HG03045 (cell line): Measurements from ENCODE around the gene SHROOM2.

ENCODE experiments used
- ATAC-seq: cut with Tn5 transposase; IDR thresholded peaks from one replicate; pipeline ENCODE4 v1.9.1; 2021; ENCODE audit warnings: mild to moderate bottlenecking, moderate library complexity; ENCODE audit not compliant: unreplicated experiment

SHROOM2 gene

GRCh38 chrX:9935436-9935835 is 149.2 kb downstream of the SHROOM2 start:
- ATAC-seq = no peak

DNA sequence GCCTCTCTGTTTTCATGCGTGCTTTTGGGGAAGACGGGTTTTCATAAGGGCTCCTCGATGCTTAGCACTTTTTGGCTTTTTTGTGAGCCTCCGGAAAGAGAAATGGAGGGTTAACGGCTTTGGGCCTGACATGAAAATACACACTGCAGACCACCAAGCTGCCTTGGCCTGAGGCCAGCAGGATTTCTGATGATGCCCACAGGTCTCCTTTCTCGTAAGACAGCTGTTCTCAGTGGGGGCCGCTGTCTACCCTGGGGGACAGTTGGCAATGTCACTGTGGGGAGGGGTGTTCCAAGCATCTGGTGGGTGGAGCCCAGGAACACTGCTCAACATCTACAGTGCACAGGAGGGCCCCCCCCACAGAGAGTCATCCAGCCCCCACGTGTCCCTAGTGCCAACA is 151.5 kb downstream of the SHROOM2 start:
- no peak for ATAC-seq

DNA sequence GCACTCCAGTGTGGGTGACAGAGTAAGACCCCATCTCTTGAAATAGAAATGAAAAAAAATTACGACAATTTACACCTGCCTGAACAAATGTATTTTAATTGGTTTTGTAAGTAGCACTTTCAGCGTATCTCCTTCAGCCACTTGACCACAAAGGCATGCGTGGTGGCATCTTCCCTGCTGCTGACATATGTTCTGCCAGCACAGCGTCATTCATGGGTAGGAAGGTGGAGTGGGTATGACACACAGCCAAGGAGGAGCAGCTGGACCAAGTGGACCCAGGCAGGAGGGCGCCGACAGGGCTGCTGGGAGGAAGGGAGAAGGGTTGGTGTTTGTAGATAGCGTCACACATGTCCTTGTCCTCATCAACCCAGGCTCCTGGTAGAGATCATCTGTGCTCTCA is 152.3 kb downstream of the SHROOM2 start:
- no peak for ATAC-seq

DNA sequence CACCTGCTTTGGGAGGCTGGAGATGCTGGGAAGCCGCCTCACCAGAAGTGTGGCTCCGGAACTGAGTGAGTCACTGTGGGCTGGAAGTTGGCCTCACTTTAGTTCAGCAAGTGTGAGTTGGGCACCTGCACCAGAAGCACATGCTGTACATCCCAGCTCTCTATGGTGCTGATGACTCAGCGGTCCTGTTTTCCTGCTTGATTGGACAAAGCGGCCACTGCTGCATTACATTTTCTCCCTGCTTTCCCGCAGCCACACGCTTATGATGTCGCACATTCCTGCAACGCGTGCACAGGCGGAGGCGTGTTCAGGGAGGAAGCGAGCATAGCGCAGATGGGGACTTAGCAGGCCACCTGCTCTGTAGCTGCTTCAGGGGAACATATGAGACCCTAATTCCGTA is 154.2 kb downstream of the SHROOM2 start:
- ATAC-seq = no peak

DNA sequence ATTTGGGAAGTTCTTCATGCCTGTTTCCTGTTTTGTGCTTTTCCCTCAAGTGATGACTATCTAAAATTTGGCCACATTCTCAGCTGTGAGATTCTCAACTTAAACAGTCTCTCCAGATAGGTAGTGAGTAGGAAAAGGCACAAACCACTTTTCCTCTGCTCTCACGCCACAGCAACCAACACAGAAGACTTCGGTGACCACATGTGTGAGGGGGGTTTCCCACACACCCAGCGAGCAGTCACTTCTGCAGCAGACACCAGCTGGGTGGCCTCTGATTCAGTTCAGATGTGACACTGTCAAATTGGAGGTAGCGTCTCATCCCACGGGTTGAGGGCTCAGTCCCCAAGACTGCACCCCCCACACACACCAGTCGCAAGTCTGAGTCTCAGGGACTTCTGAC is 155.9 kb downstream of the SHROOM2 start:
- peak; percentile 77 for ATAC-seq

GRCh38 chrX:9943420-9943819 is 157.2 kb downstream of the SHROOM2 start:
- no peak for ATAC-seq

DNA sequence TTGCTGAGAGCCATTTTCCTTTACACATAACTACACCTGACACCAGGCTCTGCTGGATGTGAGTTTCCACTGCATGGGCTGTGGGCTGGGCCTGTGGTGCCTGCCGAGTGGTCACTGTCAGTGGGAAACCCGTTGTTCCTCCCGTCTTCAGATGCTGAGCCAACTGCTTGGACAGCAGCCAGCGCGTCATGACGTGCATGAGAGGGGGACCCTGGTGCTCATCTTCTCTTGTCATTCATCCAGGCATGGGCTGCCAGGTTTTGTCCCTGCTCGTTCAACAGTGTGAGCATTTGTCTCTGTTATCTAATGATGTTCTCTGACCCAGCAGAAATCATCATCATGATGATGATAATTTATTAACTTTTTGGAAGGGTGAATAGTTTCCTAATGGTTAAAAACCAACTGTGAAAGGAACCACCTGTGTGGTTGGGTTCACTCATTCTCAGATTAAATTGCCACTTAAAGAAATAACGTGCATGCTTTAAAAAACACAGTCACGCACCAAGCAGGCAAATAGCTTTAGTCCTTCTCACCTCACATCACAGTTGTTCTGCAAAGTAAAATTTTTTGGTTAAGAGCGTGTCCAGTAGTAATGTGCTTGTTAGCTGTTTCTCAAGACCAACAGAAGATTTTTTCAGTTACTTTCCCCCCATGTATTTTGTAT is 161.0 kb downstream of the SHROOM2 start:
- ATAC-seq = no peak

DNA sequence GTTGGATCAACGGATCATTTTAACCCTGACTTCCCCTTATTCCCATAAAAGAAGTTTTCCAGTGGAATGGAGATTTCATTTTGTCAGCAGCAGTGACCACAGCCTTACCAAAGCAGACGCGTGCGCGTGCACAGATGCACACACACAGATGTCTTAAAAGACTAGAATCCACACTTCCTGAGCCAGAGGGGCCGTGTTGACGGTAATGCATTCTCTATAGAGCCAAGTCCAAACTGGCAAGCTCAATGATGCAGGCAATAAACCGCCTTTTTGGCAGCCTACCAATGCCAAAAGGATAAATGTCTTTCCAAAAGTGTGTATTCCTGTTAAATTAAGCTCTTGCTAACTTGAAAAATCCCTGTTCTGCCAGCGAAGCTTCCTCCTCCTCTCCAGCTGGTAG is 162.2 kb downstream of the SHROOM2 start:
- ATAC-seq = no peak

GRCh38 chrX:9952300-9952699 is 166.1 kb downstream of the SHROOM2 start:
- no peak for ATAC-seq

DNA sequence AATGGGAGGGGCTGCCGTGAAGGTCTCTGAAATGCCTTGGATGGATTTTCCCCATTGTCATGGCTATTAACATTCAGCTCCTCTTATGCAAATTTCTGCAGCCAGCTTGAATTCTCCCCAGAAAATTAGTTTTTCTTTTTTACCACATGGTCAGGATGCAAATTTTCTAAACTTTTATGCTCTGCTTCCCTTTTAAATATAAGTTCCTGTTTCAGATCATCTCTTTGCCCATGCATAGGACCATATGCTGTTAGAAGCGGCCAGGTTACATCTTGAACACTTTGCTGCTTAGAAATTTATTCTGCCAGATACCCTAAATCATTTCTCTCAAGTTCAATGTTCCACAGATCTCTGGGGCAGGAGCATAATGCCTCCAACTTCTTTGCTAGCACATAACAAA is 167.2 kb downstream of the SHROOM2 start:
- ATAC-seq = no peak

GRCh38 chrX:9955506-9955905 is 169.3 kb downstream of the SHROOM2 start:
- no peak for ATAC-seq

DNA sequence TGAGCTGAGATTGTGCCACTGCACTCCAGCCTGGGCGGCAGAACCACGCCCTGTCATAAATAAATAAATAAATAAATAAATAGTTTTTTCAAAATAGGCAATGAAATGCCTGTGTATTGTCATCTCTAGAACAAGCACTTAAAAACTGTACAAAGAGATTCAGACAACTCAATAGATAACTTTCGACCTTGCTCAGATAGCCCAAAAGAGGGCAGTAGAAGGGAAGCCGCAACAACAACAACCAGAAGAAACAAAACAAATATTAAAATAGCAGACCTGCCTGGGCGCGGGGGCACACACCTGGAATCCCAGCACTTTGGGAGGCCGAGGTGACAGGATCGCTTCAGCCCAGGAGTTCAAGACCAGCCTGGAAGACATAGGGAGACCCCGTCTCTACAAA is 171.5 kb downstream of the SHROOM2 start:
- no peak for ATAC-seq

GRCh38 chrX:9958183-9958582 is 172.0 kb downstream of the SHROOM2 start:
- no peak for ATAC-seq

DNA sequence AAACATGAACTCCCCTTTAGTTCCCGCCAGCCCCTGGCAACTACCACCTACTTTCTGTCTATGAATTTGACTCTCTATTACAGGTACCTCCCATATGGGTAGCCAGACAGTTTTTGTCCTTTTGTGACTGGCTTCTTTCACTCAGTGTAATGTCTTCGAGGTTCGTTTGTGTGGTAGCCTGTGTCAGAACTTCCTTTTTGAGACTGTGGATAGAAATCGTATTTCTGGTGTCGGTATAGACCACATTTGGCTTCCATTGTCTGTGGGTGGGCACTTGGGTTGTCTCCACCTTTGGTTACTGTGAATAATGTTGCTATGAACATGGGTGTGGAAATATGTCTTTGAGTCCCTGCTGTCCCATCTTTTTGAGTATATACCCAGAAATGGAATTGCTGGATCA is 175.5 kb downstream of the SHROOM2 start:
- no peak for ATAC-seq

DNA sequence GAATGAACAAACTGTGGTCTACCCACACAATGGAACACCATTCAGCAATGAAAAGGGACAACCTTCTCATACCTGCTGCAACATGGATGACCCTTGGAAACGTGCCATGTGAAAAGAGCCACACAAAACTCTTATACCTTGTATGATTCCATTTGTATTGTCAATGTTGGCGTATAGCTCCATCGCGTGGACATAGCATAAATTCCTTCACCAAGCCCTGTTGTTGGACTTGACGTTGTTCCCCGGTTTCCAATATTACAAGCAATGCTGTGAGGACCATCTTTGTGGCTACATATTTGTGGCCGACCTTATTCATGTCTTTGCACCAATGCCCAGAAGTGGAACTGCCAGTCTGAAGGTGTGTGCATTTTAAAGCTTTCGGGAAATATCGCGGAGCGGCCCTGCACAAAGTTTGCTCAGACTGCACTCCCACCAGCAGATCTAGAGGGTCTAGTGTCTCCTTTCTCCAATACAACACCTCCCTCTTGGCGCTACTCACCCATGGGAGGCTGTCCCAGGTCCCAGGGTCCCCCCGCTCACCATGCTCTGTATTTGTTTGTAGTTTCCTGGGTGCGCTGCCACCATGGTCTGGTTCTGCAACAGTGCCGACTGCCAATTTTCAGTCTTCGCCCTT is 180.7 kb downstream of the SHROOM2 start, which contains the start of gene CLDN34:
Gene CLDN34 (plus strand): TSS at position 584 of the 634 bp plus-strand sequence. CDS start 0 bp downstream, at position 584.
- ATAC-seq = no peak

- no peak for ATAC-seq
Measured at GRCh38 chrX:9977635-9978034, 191.4 kb downstream of the SHROOM2 start.

- ATAC-seq = no peak
Measured at GRCh38 chrX:9980401-9980800, 194.2 kb downstream of the SHROOM2 start.

DNA sequence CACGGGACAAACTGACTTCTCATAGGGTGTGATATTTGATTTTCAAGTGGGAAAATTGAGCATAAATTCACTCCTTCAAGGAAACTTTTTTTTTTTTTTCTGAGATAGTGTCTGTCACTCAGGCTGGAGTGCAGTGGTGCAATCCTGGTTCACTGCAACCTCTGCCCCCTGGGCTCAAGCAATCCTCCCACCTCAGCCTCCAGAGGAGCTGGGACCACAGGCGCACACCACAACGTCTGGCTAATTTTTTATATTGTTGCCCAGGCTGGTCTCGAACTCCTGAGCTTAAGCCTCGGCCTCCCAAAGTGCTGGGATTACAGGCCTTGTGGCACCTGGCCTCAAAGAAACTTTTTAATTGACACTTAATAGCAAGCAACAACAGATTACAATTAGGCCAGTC is 194.7 kb downstream of the SHROOM2 start:
- no peak for ATAC-seq

DNA sequence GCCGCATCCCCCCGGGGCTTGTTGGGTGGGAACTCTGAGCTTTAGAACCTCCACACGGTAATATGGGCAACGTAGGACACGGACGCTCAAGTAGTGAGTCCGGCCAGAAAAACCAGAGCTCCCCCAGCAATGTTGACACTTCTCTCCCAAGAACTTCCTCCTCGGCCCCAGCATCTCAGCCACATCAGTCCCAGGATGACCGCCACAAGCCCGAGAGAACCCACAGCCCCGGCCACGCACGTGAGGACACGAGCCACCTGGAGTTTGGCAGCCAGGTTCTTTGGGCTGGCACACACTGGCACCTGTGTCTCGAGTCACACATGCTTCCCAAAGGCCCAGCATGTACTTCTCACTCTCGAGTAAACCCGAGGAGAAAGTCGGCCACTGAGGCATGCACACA is 197.2 kb downstream of the SHROOM2 start:
- ATAC-seq = no peak

DNA sequence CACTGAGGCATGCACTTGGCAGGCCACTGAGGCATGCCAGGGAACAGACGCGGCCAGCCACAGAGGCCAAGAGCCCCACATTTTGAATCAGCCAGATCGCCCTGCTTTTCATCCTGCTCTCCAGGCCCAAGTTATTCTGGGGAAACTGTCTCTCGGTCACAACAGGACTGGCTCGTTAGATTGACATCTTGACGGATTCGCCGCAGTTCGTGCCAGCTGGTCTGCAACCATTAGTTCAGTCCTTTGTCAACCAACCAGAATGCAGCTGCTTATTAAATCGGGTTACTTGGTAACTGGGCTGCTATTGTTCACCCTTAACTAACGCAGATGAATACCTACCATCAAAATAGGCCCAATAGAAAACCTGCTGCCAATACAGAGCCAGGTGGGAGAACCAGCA is 197.6 kb downstream of the SHROOM2 start:
- no peak for ATAC-seq

DNA sequence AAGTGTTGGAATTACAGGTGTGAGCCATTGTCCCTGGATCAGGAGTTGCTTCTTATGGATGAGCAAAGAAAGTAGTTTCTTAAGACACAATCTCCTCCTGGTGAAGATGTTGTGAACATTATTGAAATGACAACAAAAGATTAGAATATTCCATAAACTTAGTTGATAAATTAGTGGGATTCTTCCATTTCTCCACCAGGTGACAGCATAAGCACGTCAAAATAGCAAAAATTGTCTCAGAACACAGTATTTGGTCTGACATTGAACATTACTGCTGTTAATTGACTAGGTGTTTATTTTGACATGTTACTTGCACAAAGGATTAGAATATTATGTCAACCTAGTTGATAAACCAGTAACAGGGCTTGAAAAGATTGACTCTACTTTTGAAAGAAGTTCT is 202.5 kb downstream of the SHROOM2 start:
- ATAC-seq = no peak

- ATAC-seq = no peak
Measured at GRCh38 chrX:9992061-9992460, 205.8 kb downstream of the SHROOM2 start.

GRCh38 chrX:9992724-9993123 is 206.5 kb downstream of the SHROOM2 start:
- no peak for ATAC-seq
